ENCODE results near the gene PDE8A.

Gene PDE8A

GRCh38 chr15:85114886-85115285, 133.2 kb downstream of the PDE8A start:
- Histone ChIP-seq H3K36me3 (replicated peaks; ENCODE audit: insufficient read depth, low read length) (no peaks in the 10 kb centered on the region), H3K27me3 (replicated peaks; ENCODE audit: insufficient read depth, low read length) (no peaks in the 10 kb centered on the region), H3F3A (ENCODE audit: insufficient read depth, low read length) (no peaks in the 10 kb centered on the region), H3K4me2 (ENCODE audit: low read depth, low read length) (no peak overlapping the region), H3K4me3 (ENCODE audit: low read length) (no peak overlapping the region), H3K79me2 (ENCODE audit: low read length) (no peaks in the 10 kb centered on the region), H3K9me3 (replicated peaks; ENCODE audit: insufficient read depth, low read length) (no peaks in the 10 kb centered on the region), H3K9ac (ENCODE audit: low read length) (no peak overlapping the region), H3K27ac (ENCODE audit: low read length) (no peak overlapping the region), H2AFZ (ENCODE audit: low read length) (no peak overlapping the region), H4K20me1 (ENCODE audit: insufficient read depth, low read length) (no peaks in the 10 kb centered on the region), H3K4me1 (ENCODE audit: low read length) (no peaks in the 10 kb centered on the region), H3K9me2 (replicated peaks; ENCODE audit: insufficient read depth, low read length) (no peaks in the 10 kb centered on the region)
- DNase-seq, result no peak
- TF ChIP-seq CTCF (IDR thresholded peaks at IDR 0.05; ENCODE audit: low read length) (no peak), EZH2phosphoT487 (IDR thresholded peaks at IDR 0.05; ENCODE audit: low read length) (no peak), EZH2 (optimal IDR thresholded peaks at IDR 0.05; ENCODE audit: low read depth, low read length) (no peak)

GRCh38 chr15:85116066-85116465, 134.4 kb downstream of the PDE8A start:
- H3K9me2 ChIP-seq (replicated peaks; ENCODE audit: insufficient read depth, low read length), result no peaks in the 10 kb centered on the region
- H3K27ac ChIP-seq (ENCODE audit: low read length), result no peak overlapping the region
- no peak overlapping the region for H3K9ac ChIP-seq (ENCODE audit: low read length)
- no peak overlapping the region for H2AFZ ChIP-seq (ENCODE audit: low read length)
- no peaks in the 10 kb centered on the region for H4K20me1 ChIP-seq (ENCODE audit: insufficient read depth, low read length)
- no peak for DNase-seq
- H3F3A ChIP-seq (ENCODE audit: insufficient read depth, low read length), result no peaks in the 10 kb centered on the region
- no peak overlapping the region for H3K4me2 ChIP-seq (ENCODE audit: low read depth, low read length)
- no peaks in the 10 kb centered on the region for H3K27me3 ChIP-seq (replicated peaks; ENCODE audit: insufficient read depth, low read length)
- no peaks in the 10 kb centered on the region for H3K4me1 ChIP-seq (ENCODE audit: low read length)
- no peaks in the 10 kb centered on the region for H3K36me3 ChIP-seq (replicated peaks; ENCODE audit: insufficient read depth, low read length)
- H3K4me3 ChIP-seq (ENCODE audit: low read length), result no peak overlapping the region
- H3K79me2 ChIP-seq (ENCODE audit: low read length), result no peaks in the 10 kb centered on the region
- TF ChIP-seq EZH2 (optimal IDR thresholded peaks at IDR 0.05; ENCODE audit: low read depth, low read length) (no peak), EZH2phosphoT487 (IDR thresholded peaks at IDR 0.05; ENCODE audit: low read length) (no peak), CTCF (IDR thresholded peaks at IDR 0.05; ENCODE audit: low read length) (no peak)
- no peaks in the 10 kb centered on the region for H3K9me3 ChIP-seq (replicated peaks; ENCODE audit: insufficient read depth, low read length)

GRCh38 chr15:85116494-85116893, 134.8 kb downstream of the PDE8A start:
- Histone ChIP-seq H3K9me3 (replicated peaks; ENCODE audit: insufficient read depth, low read length) (no peaks in the 10 kb centered on the region), H3K79me2 (ENCODE audit: low read length) (no peaks in the 10 kb centered on the region), H3K9ac (ENCODE audit: low read length) (no peak overlapping the region), H3K36me3 (replicated peaks; ENCODE audit: insufficient read depth, low read length) (no peaks in the 10 kb centered on the region), H3F3A (ENCODE audit: insufficient read depth, low read length) (no peaks in the 10 kb centered on the region), H3K27me3 (replicated peaks; ENCODE audit: insufficient read depth, low read length) (no peaks in the 10 kb centered on the region), H3K4me1 (ENCODE audit: low read length) (no peaks in the 10 kb centered on the region), H3K4me2 (ENCODE audit: low read depth, low read length) (no peak overlapping the region), H3K27ac (ENCODE audit: low read length) (no peak overlapping the region), H2AFZ (ENCODE audit: low read length) (no peak overlapping the region), H4K20me1 (ENCODE audit: insufficient read depth, low read length) (no peaks in the 10 kb centered on the region), H3K9me2 (replicated peaks; ENCODE audit: insufficient read depth, low read length) (no peaks in the 10 kb centered on the region), H3K4me3 (ENCODE audit: low read length) (no peak overlapping the region)
- DNase-seq, result no peak
- no peak for TF ChIP-seq EZH2phosphoT487 (IDR thresholded peaks at IDR 0.05; ENCODE audit: low read length)
- TF ChIP-seq EZH2 (optimal IDR thresholded peaks at IDR 0.05; ENCODE audit: low read depth, low read length), result no peak
- TF ChIP-seq CTCF (IDR thresholded peaks at IDR 0.05; ENCODE audit: low read length), result no peak
